Tibial nerve (tissue), 4 donors: ENCODE results near the gene RABEP2. TPM values are rescaled to one million over a fixed set of nuclear protein-coding genes. Genes with fewer than 3 reads are reported as not detected.
"Not testable (repeated sequence)": the region's sequence is repeated elsewhere in the genome, so short reads cannot be mapped to it uniquely, and the experiment has no call there.

Experiments used
- DNase-seq, 2 donors: peaks; one replicate each; pipeline ENCODE4 v3.0.0-alpha.2; 2019; ENCODE audit warnings: low spot score in 2 of 2
- H3K27ac ChIP-seq, 4 donors: fragments of 200-600 bp; sonication (generic) in 3 of 4; one replicate each; pipeline ENCODE4 v1.5.1; 2017 to 2019; ENCODE audit warnings: mild to moderate bottlenecking in 1 of 4
- H3K27me3 ChIP-seq, 2 donors: fragments of 200-600 bp; sonication (generic) in 1 of 2; one replicate each; pipeline versions ENCODE4 v1.5.1 to v1.6.0; 2017 to 2019
- H3K36me3 ChIP-seq, 3 donors: fragments of 200-600 bp; sonication (generic); one replicate each; pipeline ENCODE4 v1.5.1; 2018 to 2019
- H3K4me1 ChIP-seq, 4 donors: fragments of 200-600 bp; sonication (generic) in 3 of 4; one replicate each; pipeline ENCODE4 v1.5.1; 2017 to 2019
- H3K4me3 ChIP-seq, 4 donors: fragments of 200-600 bp; sonication (generic) in 3 of 4; one replicate each; pipeline ENCODE4 v1.5.1; 2017 to 2019; ENCODE audit warnings: mild to moderate bottlenecking in 1 of 4, moderate library complexity in 1 of 4
- H3K9me3 ChIP-seq, 4 donors: fragments of 200-600 bp; sonication (generic) in 3 of 4; one replicate each; pipeline ENCODE4 v1.5.1; 2017 to 2019
- EP300 ChIP-seq, 2 donors: sonication (generic); formaldehyde crosslinking; IDR thresholded peaks; one replicate each; pipeline ENCODE4 v1.6.1; 2017; ENCODE audit warnings: antibody characterized with exemption in 2 of 2, mild to moderate bottlenecking in 1 of 2
- POLR2A ChIP-seq, 2 donors: fragments of 450-650 bp; IDR thresholded peaks; one replicate each; pipeline ENCODE4 v1.6.1; 2017; ENCODE audit warnings: antibody characterized with exemption in 2 of 2, mild to moderate bottlenecking in 2 of 2, moderate library complexity in 2 of 2
- WGBS, 2 donors: methylation state at CpG; one replicate each; pipeline ENCODE4 v1.1.5; 2018; 5-methylcytosine and 5-hydroxymethylcytosine counted together
- total RNA-seq, 4 donors: library from RNA; depleted of rRNA; stranded (reverse); fragments of >200 nt; gene quantifications; one replicate each; pipeline ENCODE4 v1.1.0, GENCODE V29; 2016
- TF ChIP-seq, protein P1 (sequence below), 5 experiments: fragments of 200-600 bp in 3 of 5; fragments of 450-650 bp in 2 of 5; sonication (generic) in 3 of 5; IDR thresholded peaks; one replicate each; pipeline ENCODE4 v1.5.1; 2016 to 2019; ENCODE audit warnings: antibody characterized with exemption in 5 of 5, mild to moderate bottlenecking in 3 of 5, moderate library complexity in 2 of 5

Gene RABEP2
- total RNA-seq, 4 donors from 2014 or later, result 30.3 to 57.0 (median 32.4) TPM

DNA sequence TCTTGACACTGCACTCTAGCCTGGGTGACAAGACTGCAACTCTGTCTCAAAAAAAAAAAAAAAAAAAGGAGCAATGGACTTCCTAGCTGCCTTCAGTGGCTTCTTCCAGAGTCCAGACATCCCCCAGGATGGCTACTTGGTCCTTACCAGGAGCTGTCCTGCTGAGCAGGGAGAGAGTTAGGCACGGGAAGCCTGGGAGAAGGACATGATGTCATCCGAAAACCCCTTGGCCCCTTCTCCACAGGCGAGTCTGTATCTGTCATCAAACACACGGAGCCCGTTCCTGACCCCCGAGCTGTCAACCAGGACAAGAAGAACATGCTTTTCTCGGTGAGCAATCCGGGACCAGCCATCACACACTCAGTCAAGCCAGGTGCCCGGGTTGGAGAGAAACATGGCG lies 38.1 kb downstream of the RABEP2 start:
- no peak overlapping the region for H3K4me3 ChIP-seq
- TF ChIP-seq POLR2A (IDR thresholded peaks at IDR 0.05) (no peak), EP300 (IDR thresholded peaks at IDR 0.05) (no peak)
- TF ChIP-seq, protein P1, sequence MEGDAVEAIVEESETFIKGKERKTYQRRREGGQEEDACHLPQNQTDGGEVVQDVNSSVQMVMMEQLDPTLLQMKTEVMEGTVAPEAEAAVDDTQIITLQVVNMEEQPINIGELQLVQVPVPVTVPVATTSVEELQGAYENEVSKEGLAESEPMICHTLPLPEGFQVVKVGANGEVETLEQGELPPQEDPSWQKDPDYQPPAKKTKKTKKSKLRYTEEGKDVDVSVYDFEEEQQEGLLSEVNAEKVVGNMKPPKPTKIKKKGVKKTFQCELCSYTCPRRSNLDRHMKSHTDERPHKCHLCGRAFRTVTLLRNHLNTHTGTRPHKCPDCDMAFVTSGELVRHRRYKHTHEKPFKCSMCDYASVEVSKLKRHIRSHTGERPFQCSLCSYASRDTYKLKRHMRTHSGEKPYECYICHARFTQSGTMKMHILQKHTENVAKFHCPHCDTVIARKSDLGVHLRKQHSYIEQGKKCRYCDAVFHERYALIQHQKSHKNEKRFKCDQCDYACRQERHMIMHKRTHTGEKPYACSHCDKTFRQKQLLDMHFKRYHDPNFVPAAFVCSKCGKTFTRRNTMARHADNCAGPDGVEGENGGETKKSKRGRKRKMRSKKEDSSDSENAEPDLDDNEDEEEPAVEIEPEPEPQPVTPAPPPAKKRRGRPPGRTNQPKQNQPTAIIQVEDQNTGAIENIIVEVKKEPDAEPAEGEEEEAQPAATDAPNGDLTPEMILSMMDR (IDR thresholded peaks at IDR 0.05), result no peak
- DNase-seq, result no peak
- H3K36me3 ChIP-seq, result no peaks in the 10 kb centered on the region
- peaks cover 0 to 8% of the 10 kb centered on the region in 2 donors for H3K27me3 ChIP-seq
- H3K27ac ChIP-seq, result no peak overlapping the region
- H3K9me3 ChIP-seq, result no peaks in the 10 kb centered on the region
- H3K4me1 ChIP-seq, result peaks cover 0 to 10% (median 0%) of the 10 kb centered on the region in 4 donors
- 83 to 87% methylated on average over 10 of the region's 10 CpGs for WGBS, 2 donors

DNA sequence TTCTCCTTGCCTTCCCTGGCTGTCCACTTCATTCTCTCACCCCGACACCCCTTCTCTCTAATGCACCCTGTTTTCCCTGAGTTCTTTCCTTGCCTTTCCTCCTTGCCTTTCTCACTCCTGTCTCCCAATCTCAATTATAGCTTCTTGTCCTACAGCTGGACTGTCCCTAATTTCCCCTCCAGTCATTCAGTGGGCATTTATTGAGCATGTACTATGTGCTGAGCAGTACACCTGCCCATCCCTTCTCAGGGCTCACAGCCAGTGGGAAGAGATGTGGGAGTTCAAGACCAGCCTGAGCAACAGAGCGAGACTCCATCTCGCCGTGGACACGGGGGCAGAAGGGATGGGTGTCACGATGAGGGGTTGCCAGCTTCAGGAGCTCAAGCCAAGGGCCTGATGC lies 41.0 kb downstream of the RABEP2 start:
- 92 to 94% methylated on average over 6 of the region's 6 CpGs for WGBS, 2 donors
- Histone ChIP-seq H3K4me1 (peaks cover 0 to 25% (median 10%) of the 10 kb centered on the region in 4 donors), H3K27me3 (peaks cover 0 to 8% of the 10 kb centered on the region in 2 donors), H3K36me3 (no peaks in the 10 kb centered on the region), H3K4me3 (no peak overlapping the region), H3K27ac (no peak overlapping the region), H3K9me3 (no peaks in the 10 kb centered on the region)
- TF ChIP-seq POLR2A (IDR thresholded peaks at IDR 0.05) (no peak), EP300 (IDR thresholded peaks at IDR 0.05) (no peak)
- TF ChIP-seq, protein P1 (IDR thresholded peaks at IDR 0.05), result no peak
- DNase-seq, result no peak

DNA sequence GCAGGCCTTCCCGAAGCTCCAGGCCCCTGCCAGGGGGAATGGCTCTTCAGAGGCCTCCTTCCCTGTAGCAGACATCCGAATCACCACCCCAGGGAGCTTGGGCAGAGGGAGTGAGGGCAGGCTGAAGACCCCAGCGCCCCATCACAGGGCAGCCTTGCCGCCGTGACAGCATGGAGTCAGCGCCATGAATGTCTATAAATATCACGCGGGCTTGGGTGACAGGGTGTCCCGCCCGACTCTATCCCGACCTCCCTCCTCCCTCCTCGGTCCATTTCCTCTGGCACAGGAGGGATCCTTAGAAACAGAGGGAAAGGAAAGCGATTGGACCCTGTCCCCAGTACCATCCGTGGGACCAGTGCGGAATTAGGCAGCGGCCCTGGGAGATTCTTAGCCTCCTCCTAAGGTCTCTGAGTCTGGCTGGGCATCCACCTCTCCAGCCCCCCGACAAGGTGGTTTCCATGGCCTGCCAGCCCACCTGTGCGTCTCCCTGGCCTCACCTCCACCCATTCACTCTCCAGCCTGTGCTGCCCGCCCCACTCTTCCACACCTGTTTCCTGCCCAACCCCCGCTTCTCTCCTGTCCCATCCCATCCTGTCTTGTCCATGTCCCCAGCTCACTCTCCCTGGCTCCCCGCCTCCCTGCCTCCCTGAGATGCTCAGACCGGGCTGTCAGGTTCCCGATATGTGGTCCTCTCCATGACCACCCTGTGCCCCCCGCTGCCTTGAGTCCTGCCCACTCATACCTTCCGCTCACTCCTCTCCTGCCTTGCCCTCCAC lies 41.6 kb downstream of the RABEP2 start:
- H3K27me3 ChIP-seq, result peaks cover 0 to 8% of the 10 kb centered on the region in 2 donors
- 63 to 69% methylated on average over 23 of the region's 25 CpGs for WGBS, 2 donors
- no peaks in the 10 kb centered on the region for H3K9me3 ChIP-seq
- H3K4me3 ChIP-seq, result no peak overlapping the region
- no peak for TF ChIP-seq POLR2A (IDR thresholded peaks at IDR 0.05)
- TF ChIP-seq EP300 (IDR thresholded peaks at IDR 0.05), result no peak
- TF ChIP-seq, protein P1 (IDR thresholded peaks at IDR 0.05), result no peak
- no peaks in the 10 kb centered on the region for H3K36me3 ChIP-seq
- DNase-seq, result no peak
- H3K4me1 ChIP-seq, result peaks cover 0 to 28% (median 11%) of the 10 kb centered on the region in 4 donors
- no peak overlapping the region for H3K27ac ChIP-seq

DNA sequence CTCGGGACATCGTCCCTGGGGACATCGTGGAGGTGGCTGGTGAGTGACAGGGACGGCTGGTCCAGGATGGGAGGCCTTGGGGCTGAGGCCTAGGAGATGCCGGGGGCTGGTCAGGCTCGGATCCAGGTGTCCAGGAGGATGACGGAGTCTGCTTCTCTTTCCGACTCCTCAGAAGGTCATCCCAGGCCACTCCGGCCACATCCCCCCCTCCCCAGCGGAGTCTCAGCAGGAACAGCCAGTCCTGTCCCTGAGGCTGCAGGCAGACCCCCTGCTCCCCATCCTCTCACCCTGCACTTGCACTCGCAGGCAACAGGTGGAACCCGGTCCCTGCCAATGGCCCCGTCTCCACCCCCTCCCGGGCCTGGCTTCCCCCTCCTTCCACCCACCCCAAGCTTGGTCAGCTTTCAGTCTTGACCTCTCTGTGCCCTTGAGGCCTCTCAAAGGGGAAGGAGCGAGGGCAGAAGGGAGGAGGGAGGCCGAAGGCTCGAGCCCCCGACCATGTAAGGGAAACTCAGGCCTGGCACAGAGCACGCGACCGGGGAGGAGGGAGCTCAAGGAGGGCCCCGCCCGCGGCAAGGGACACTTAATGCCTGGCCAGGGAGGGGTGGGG lies 42.4 kb downstream of the RABEP2 start:
- Histone ChIP-seq H3K27me3 (peaks cover 0 to 8% of the 10 kb centered on the region in 2 donors), H3K27ac (no peak overlapping the region), H3K4me3 (no peak overlapping the region), H3K36me3 (no peaks in the 10 kb centered on the region), H3K4me1 (peaks cover 0 to 28% (median 11%) of the 10 kb centered on the region in 4 donors), H3K9me3 (no peaks in the 10 kb centered on the region)
- 34 to 41% methylated on average over 19 to 24 of the region's 24 CpGs for WGBS, 2 donors
- TF ChIP-seq POLR2A (IDR thresholded peaks at IDR 0.05) (no peak), EP300 (IDR thresholded peaks at IDR 0.05) (no peak)
- TF ChIP-seq, protein P1 (IDR thresholded peaks at IDR 0.05), result no peak
- no peak for DNase-seq

DNA sequence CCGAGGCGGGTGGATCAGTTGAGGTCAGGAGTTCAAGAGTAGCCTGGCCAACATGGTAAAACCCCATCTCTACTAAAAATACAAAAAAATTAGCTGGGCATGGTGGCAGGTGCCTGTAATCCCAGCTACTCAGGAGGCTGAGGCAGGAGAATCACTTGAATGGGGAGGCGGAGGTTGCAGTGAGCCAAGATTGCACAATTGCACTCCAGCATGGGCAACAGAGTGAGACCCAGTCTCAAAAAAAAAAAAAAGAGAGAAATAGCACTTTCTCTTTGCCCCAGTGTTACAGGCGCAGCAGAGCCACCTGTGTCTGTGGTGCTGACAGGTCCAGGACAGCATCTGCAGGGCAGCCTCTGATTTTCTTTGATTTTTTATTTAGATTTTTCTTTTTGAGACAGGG lies 43.5 kb downstream of the RABEP2 start:
- H3K27ac ChIP-seq, H3K4me3 ChIP-seq, H3K9me3 ChIP-seq, H3K36me3 ChIP-seq, H3K27me3 ChIP-seq, DNase-seq: not testable (repeated sequence)
- peaks cover 0 to 28% (median 11%) of the 10 kb centered on the region in 4 donors for H3K4me1 ChIP-seq
- 83 to 85% methylated on average over 4 of the region's 4 CpGs for WGBS, 2 donors
